GM13976 (cell line): Measurements from ENCODE around the gene ERLIN1.

Experiments
- DNase-seq: peaks from one replicate; pipeline ENCODE4 v3.0.0; 2012; ENCODE audit warnings: low spot score
- in situ Hi-C: fragments of 300-500 bp; cut with MboI; formaldehyde crosslinking; loops from one replicate; pipeline ENCODE4 v1.12.0; 2022; ENCODE audit warnings: low sequenced_read_pairs, mixed read lengths, inconsistent platforms; ENCODE audit not compliant: unreplicated experiment
- TF ChIP-seq, protein P1 (sequence below): IDR thresholded peaks from 2 replicates; pipeline ENCODE4 v1.5.1; 2012; ENCODE audit warnings: borderline replicate concordance, mild to moderate bottlenecking; ENCODE audit not compliant: insufficient read depth; ENCODE audit errors: extremely low read depth, missing control alignments, control extremely low read depth

Gene ERLIN1

DNA sequence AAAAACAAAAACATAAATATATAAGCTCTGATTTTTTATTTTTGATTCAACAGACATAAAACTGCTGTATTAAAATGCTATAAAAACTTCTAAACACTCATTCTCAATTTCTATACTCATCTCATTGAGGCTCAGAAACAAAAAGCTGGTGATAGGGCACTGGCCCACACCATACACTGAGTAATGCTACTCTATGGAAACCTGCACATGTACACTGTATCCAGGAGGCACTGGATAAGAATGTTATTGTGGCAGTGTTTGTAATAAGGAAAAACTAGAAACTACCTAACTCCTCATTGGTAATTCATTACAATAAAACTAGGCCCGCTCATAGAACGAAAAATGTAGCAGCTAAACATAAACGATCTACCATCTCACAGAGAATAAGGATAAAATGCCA, 23.1 kb downstream of the ERLIN1 start:
- TF ChIP-seq, protein P1, sequence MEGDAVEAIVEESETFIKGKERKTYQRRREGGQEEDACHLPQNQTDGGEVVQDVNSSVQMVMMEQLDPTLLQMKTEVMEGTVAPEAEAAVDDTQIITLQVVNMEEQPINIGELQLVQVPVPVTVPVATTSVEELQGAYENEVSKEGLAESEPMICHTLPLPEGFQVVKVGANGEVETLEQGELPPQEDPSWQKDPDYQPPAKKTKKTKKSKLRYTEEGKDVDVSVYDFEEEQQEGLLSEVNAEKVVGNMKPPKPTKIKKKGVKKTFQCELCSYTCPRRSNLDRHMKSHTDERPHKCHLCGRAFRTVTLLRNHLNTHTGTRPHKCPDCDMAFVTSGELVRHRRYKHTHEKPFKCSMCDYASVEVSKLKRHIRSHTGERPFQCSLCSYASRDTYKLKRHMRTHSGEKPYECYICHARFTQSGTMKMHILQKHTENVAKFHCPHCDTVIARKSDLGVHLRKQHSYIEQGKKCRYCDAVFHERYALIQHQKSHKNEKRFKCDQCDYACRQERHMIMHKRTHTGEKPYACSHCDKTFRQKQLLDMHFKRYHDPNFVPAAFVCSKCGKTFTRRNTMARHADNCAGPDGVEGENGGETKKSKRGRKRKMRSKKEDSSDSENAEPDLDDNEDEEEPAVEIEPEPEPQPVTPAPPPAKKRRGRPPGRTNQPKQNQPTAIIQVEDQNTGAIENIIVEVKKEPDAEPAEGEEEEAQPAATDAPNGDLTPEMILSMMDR: no peak
- DNase-seq: no peak
- in situ Hi-C loops: no loop called here

DNA sequence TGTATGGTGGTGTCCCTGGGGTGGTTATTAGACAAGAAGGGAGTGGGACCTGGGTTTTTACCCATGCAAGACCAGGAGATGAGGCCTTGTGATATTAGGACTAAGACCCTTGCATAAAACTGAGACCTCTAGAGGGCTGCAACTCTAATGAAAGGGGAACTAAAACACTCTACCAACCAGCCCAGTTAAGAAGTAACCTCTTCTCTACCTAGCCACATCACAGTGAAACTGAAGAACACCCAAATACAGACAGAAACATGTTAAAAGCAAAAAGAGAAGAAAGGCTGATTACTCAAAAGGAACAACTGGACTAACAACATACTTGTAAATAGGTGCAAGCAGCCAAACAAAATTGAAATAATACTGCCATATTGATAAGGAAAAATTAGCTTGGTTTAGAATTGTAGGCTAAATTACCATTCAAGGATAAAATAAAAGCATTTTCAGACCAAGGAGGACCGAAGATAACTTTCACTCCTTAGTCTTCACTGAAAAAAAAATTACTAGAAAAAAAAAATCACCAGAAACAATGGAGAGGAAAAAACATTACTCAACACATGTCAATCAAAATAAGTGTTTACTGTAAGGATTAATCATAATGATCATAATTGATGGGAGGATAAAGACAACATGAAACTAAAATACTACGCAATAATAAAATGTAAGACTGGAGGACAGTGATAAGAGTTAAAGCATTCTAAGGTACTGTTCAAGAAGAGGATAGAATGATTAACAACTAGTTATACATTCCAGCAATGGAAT, 27.6 kb downstream of the ERLIN1 start:
- peak; percentile 65 for DNase-seq
- TF ChIP-seq, protein P1: no peak
- in situ Hi-C loops: no loop called here

DNA sequence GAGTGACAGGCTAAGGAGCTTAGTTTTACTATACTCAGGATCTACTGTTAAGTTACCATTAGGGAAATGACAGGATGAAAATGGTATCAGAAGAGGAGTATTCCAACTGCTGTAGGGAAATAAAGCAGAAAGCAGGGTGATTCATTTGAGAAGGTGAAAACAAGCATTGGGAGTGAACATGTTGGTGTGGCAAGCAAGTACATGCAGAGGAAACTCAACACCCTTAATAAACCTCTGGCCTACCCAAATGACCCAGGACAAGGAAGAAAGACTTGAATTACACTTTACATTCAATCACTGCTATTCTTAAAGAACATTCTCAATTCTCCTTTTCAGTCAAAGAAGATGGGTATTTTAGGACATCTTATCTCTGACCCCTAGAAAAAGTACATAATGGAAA, 28.7 kb downstream of the ERLIN1 start:
- TF ChIP-seq, protein P1: no peak
- in situ Hi-C loops: no loop called here
- no peak for DNase-seq

DNA sequence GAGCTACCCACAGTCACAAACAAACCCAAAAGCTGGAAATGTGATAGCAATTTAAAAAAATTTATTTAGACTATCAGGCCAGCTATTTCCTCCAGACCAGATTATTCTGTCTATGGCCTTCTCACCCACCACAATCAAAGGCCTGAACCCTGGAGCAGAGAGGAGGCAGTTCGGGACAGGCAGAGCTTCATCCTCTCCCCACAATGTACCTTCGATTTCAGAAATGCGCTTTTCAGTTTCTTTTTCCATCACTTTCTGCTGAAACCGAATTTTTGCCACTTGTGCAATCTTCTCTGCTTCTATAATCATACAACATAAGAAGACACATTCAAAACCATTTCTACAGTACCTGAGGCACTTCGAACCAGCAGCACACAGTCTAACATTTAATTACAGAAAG, 29.9 kb downstream of the ERLIN1 start:
- TF ChIP-seq, protein P1: no peak
- in situ Hi-C loops: no loop called here
- no peak for DNase-seq

DNA sequence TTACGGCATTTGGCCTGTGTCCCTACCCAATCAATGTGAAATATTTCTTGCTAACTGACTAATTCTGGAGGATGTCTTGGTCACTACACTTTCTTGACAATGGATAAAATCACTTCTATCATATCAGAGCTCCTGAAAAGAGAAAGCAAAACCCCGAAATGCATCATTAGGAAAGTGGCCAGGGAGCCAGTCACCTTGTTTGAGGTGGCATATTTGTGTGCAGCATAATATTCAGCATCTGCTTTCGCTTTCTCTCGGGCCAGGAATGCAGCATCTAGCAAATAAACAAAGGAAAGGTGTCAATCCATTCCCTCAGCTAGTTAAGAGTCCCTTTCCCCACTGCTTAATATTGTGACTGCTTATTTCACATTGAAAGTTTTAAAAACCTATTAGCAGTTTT, 31.2 kb downstream of the ERLIN1 start:
- no peak for DNase-seq
- TF ChIP-seq, protein P1: no peak
- in situ Hi-C loops: no loop called here

DNA sequence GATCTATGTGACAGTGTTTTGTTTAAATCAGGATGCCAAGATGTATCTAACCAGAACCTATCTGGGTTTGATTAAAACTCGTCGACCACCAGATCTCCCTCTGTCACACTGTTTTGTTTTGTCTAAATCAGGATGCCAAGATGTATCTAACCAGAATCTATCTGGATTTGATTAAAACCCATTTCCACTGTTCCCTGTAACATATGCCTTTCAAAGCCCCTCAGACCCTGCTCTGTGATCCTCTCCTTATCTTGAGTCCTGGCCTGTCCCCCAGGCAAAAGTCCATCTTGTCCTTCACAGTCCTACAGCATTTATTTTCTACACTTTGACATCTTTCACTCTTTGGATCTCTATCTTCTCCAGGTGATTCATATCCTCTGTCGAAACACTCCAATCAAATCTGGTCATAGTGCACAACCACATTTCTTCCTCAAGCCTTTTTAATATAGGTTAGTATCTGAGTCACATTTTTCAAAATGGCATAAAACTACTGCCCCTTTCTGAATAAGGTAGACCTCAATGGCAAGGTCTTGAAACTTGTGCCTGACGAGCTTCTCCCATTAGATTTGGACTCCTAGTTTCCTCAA, 32.5 kb downstream of the ERLIN1 start:
- TF ChIP-seq, protein P1: no peak
- DNase-seq: no peak
- in situ Hi-C loops: no loop called here
